T-helper 1 cell treated with Interleukin-12 subunit alpha and Interleukin-12 subunit beta and Interleukin-4 antibody, amounts not matched to agents 30 ng/mL and 1 ng/mL, for 36 hours (primary cell): ENCODE measurements around the gene MAGEB17. TPM values are rescaled to one million over a fixed set of nuclear protein-coding genes. Genes with fewer than 3 reads are reported as not detected.
"Not testable (repeated sequence)": the region's sequence is repeated elsewhere in the genome, so short reads cannot be mapped to it uniquely, and the experiment has no call there.

ENCODE experiments used
- intact Hi-C: fragments of 100-400 bp; cut with micrococcal nuclease; formaldehyde crosslinking; loops from one replicate; pipeline ENCODE4 v1.15.1; 2024
- total RNA-seq: library from RNA; stranded (reverse); gene quantifications from 2 replicates; pipeline ENCODE4 v1.2.3, GENCODE V29; 2022

Gene MAGEB17
- total RNA-seq, 1 donor from 2014 or later = not detected

GRCh38 chrX:16155581-16156096 lies 11.6 kb upstream of the MAGEB17 start:
- intact Hi-C loops = no loop called here

- intact Hi-C loops = no loop called here
These were observed 10.5 kb upstream of the MAGEB17 start for GRCh38 chrX:16156692-16157331.

GRCh38 chrX:16160729-16161128 lies 6.6 kb upstream of the MAGEB17 start:
- intact Hi-C loops = no loop called here

GRCh38 chrX:16161173-16161572 lies 6.1 kb upstream of the MAGEB17 start:
- intact Hi-C loops = not testable (repeated sequence)

- intact Hi-C loops = no loop called here
These were observed 4.9 kb upstream of the MAGEB17 start for GRCh38 chrX:16162391-16162790.

GRCh38 chrX:16164748-16165147 lies 2.5 kb upstream of the MAGEB17 start:
- intact Hi-C loops = no loop called here

GRCh38 chrX:16171039-16171438 lies 3.8 kb downstream of the MAGEB17 start:
- intact Hi-C loops = no loop called here

GRCh38 chrX:16171944-16172343 lies 4.7 kb downstream of the MAGEB17 start:
- intact Hi-C loops = no loop called here

GRCh38 chrX:16172391-16172790 lies 5.1 kb downstream of the MAGEB17 start:
- intact Hi-C loops = no loop called here

GRCh38 chrX:16175329-16176061 lies 8.2 kb downstream of the MAGEB17 start:
- intact Hi-C loops = no loop called here

GRCh38 chrX:16177260-16177659 lies 10.0 kb downstream of the MAGEB17 start:
- intact Hi-C loops = no loop called here

GRCh38 chrX:16183843-16184242 lies 16.6 kb downstream of the MAGEB17 start:
- intact Hi-C loops = not testable (repeated sequence)

GRCh38 chrX:16185725-16186136 lies 18.4 kb downstream of the MAGEB17 start:
- intact Hi-C loops = no loop called here

- intact Hi-C loops = no loop called here
These were observed 19.2 kb downstream of the MAGEB17 start for GRCh38 chrX:16186380-16187007.

- intact Hi-C loops = no loop called here
These were observed 19.9 kb downstream of the MAGEB17 start for GRCh38 chrX:16187024-16187760.

- intact Hi-C loops = no loop called here
These were observed 21.4 kb downstream of the MAGEB17 start for GRCh38 chrX:16188687-16189086.

GRCh38 chrX:16191605-16192004 lies 24.3 kb downstream of the MAGEB17 start:
- intact Hi-C loops = no loop called here

- intact Hi-C loops = no loop called here
These were observed 29.5 kb downstream of the MAGEB17 start for GRCh38 chrX:16196829-16197228.

GRCh38 chrX:16199343-16199742 lies 32.1 kb downstream of the MAGEB17 start:
- intact Hi-C loops = no loop called here

- intact Hi-C loops = no loop called here
These were observed 35.7 kb downstream of the MAGEB17 start for GRCh38 chrX:16202943-16203342.

GRCh38 chrX:16204538-16204937 lies 37.3 kb downstream of the MAGEB17 start:
- intact Hi-C loops = no loop called here

GRCh38 chrX:16205840-16206239 lies 38.6 kb downstream of the MAGEB17 start:
- intact Hi-C loops = no loop called here
